Bronchial epithelial cell (primary cell): Measurements from ENCODE around the gene HIVEP3. TPM values are rescaled to one million over a fixed set of nuclear protein-coding genes. Genes with fewer than 3 reads are reported as not detected.

Experiments used
- DNase-seq: peaks from one replicate; pipeline ENCODE4 v3.0.0-alpha.2; 2010; ENCODE audit warnings: low read depth
- FAIRE-seq: peaks from 2 replicates; lab custom pipeline; 2011; peaks lifted over from hg19 to GRCh38; lab: Jason Lieb, UNC
- H3K27me3 ChIP-seq: 2 replicates; pipeline ENCODE4 v1.5.1; 2011; ENCODE audit warnings: low read length; ENCODE audit not compliant: control insufficient read depth, insufficient read depth
- H3K36me3 ChIP-seq: 2 replicates; pipeline ENCODE4 v1.5.1; 2011; ENCODE audit warnings: low read length; ENCODE audit not compliant: control insufficient read depth, insufficient read depth
- H3K4me3 ChIP-seq: 2 replicates; pipeline ENCODE4 v1.5.1; 2011; ENCODE audit warnings: mild to moderate bottlenecking, low read depth, low read length, control low read depth
- CTCF ChIP-seq: IDR thresholded peaks from 2 replicates; pipeline ENCODE4 v1.5.1; 2011; ENCODE audit warnings: mild to moderate bottlenecking, moderate library complexity, low read length, control low read depth, inconsistent platforms; ENCODE audit not compliant: insufficient read depth, severe bottlenecking
- total RNA-seq: library from RNA; depleted of rRNA; stranded (reverse); fragments of >200 nt; gene quantifications from 2 replicates; pipeline ENCODE4 v1.2.1, GENCODE V29; 2014

HIVEP3 gene
- total RNA-seq, 1 donor from 2014 or later = under 0.01 TPM

GRCh38 chr1:41752514-41753170 lies 166.1 kb downstream of the HIVEP3 start:
- TF ChIP-seq CTCF = no peak
- peak; percentile 68 for FAIRE-seq
- Histone ChIP-seq H3K27me3 (no peaks in the 10 kb centered on the region), H3K36me3 (no peaks in the 10 kb centered on the region), H3K4me3 (no peak overlapping the region)
- DNase-seq = peak; percentile 27

- TF ChIP-seq CTCF = no peak
- H3K4me3 ChIP-seq = no peak overlapping the region
- no peaks in the 10 kb centered on the region for H3K27me3 ChIP-seq
- DNase-seq (no peak), FAIRE-seq (peak; percentile 47)
- H3K36me3 ChIP-seq = no peaks in the 10 kb centered on the region
Observed at GRCh38 chr1:41751804-41752513, 166.8 kb downstream of the HIVEP3 start.

GRCh38 chr1:41749991-41750745 lies 168.6 kb downstream of the HIVEP3 start:
- FAIRE-seq (no peak), DNase-seq (no peak)
- TF ChIP-seq CTCF = no peak
- no peaks in the 10 kb centered on the region for H3K27me3 ChIP-seq
- H3K4me3 ChIP-seq = no peak overlapping the region
- H3K36me3 ChIP-seq = no peaks in the 10 kb centered on the region

- Histone ChIP-seq H3K27me3 (no peaks in the 10 kb centered on the region), H3K36me3 (no peaks in the 10 kb centered on the region), H3K4me3 (no peak overlapping the region)
- no peak for DNase-seq
- no peak for TF ChIP-seq CTCF
- FAIRE-seq = no peak
Observed at GRCh38 chr1:41745022-41745421, 173.7 kb downstream of the HIVEP3 start.

GRCh38 chr1:41743366-41743765 lies 175.4 kb downstream of the HIVEP3 start:
- peak; percentile 90 for FAIRE-seq
- DNase-seq = peak; percentile 18
- TF ChIP-seq CTCF = no peak

More at GRCh38 chr1:41743366-41743765, 175.4 kb downstream of the HIVEP3 start:
- Histone ChIP-seq H3K4me3 (no peak overlapping the region), H3K36me3 (no peaks in the 10 kb centered on the region), H3K27me3 (no peaks in the 10 kb centered on the region)
